GM12878 (cell line): ENCODE results near the gene TOM1L2. TPM values are rescaled to one million over a fixed set of nuclear protein-coding genes. Genes with fewer than 3 reads are reported as not detected.

Experiments
- ATAC-seq: fragments of 200-7000 bp; cut with Tn5 transposase; 3 replicates; pipeline ENCODE4 v1.9.1; 2020; ENCODE audit warnings: mild to moderate bottlenecking, moderate library complexity
- BruUV-seq: library from RNA; stranded (reverse); fragments of 400-500 nt; replicated peaks from 2 replicates; lab custom pipeline; 2021; lab: Mats Ljungman, UMichigan
- CTCF ChIA-PET: fragments of 300-600 bp; sonication (Branson Sonifier 250); formaldehyde crosslinking; extraction: SDS; loops from one replicate; lab custom pipeline; 2021; ENCODE audit warnings: inconsistent platforms; lab: Yijun Ruan, JAX
- POLR2A ChIA-PET: fragments of 350-600 bp; formaldehyde crosslinking; extraction: SDS; loops from one replicate; lab custom pipeline; 2021; ENCODE audit warnings: inconsistent platforms; lab: Charles Lee
- RAD21 ChIA-PET: fragments of 300-600 bp; sonication (Branson Sonifier 250); formaldehyde crosslinking; loops from one replicate; lab custom pipeline; 2023; ENCODE audit warnings: antibody characterized with exemption; ENCODE audit not compliant: unreplicated experiment; lab: Charles Lee
- SMC1A ChIA-PET: fragments of 300-600 bp; sonication (Branson Sonifier 250); formaldehyde crosslinking; loops from one replicate; lab custom pipeline; 2023; ENCODE audit not compliant: unreplicated experiment, uncharacterized antibody; lab: Charles Lee
- DNase-seq: peaks from one replicate; pipeline ENCODE4 v3.0.0-alpha.2; 2011; ENCODE audit warnings: low read depth, low spot score
- FAIRE-seq: peaks from 3 replicates; lab custom pipeline; 2011; peaks lifted over from hg19 to GRCh38; lab: Jason Lieb, UNC
- H2AFZ ChIP-seq: 2 replicates; pipeline ENCODE4 v1.6.0; 2011; ENCODE audit warnings: low read depth, low read length, control low read depth; ENCODE audit not compliant: control insufficient read depth
- H3K27ac ChIP-seq: 2 replicates; pipeline ENCODE4 v1.5.1; 2011; ENCODE audit warnings: control low read depth; ENCODE audit not compliant: control insufficient read depth, insufficient read depth
- H3K27me3 ChIP-seq, 2 experiments: replicated peaks in 1 of 2; 2 replicates each; pipeline versions ENCODE4 v1.6.0 to v1.6.1; 2011; ENCODE audit warnings: low read length in 1 of 2; ENCODE audit not compliant: control insufficient read depth in 2 of 2, insufficient read depth in 2 of 2
- H3K36me3 ChIP-seq, 2 experiments: 2 replicates each; pipeline ENCODE4 v1.5.1; 2011; ENCODE audit warnings: low read length in 1 of 2; ENCODE audit not compliant: control insufficient read depth in 2 of 2, insufficient read depth in 2 of 2
- H3K4me1 ChIP-seq: 2 replicates; pipeline ENCODE4 v1.6.1; 2011; ENCODE audit warnings: mild to moderate bottlenecking, low read length, moderate library complexity, mixed read lengths; ENCODE audit not compliant: control insufficient read depth, insufficient read depth
- H3K4me2 ChIP-seq: 2 replicates; pipeline ENCODE4 v1.6.0; 2011; ENCODE audit warnings: control low read depth; ENCODE audit not compliant: control insufficient read depth, insufficient read depth
- H3K4me3 ChIP-seq: fragments of 200-600 bp; sonication (generic); 2 replicates; pipeline ENCODE4 v1.5.1; 2016
- H3K79me2 ChIP-seq: 2 replicates; pipeline ENCODE4 v1.6.0; 2011; ENCODE audit warnings: low read length; ENCODE audit not compliant: control insufficient read depth, insufficient read depth
- H3K9ac ChIP-seq: 2 replicates; pipeline ENCODE4 v1.8.0; 2011; ENCODE audit warnings: low read length, control low read depth, mixed read lengths; ENCODE audit not compliant: control insufficient read depth, insufficient read depth
- H3K9me3 ChIP-seq: replicated peaks from 3 replicates; pipeline ENCODE4 v1.5.1; 2011; ENCODE audit warnings: mild to moderate bottlenecking, low read length; ENCODE audit not compliant: control insufficient read depth, insufficient read depth
- H4K20me1 ChIP-seq: 2 replicates; pipeline ENCODE4 v1.6.0; 2011; ENCODE audit not compliant: control insufficient read depth, insufficient read depth
- BCL11A ChIP-seq: IDR thresholded peaks from 2 replicates; pipeline ENCODE4 v1.6.1; 2011; ENCODE audit warnings: low read depth, low read length
- EZH2 ChIP-seq: IDR thresholded peaks from 2 replicates; pipeline ENCODE4 v1.6.1; 2012; ENCODE audit warnings: low read depth, mild to moderate bottlenecking, control low read depth, inconsistent platforms, low read length, borderline replicate concordance; ENCODE audit not compliant: control insufficient read depth
- IRF3 ChIP-seq: fragments of 450-650 bp; IDR thresholded peaks from 2 replicates; pipeline ENCODE4 v1.6.1; 2014; ENCODE audit warnings: mild to moderate bottlenecking
- NBN ChIP-seq: fragments of 450-650 bp; IDR thresholded peaks from 2 replicates; pipeline ENCODE4 v1.6.1; 2016
- NRF1 ChIP-seq: conservative IDR thresholded peaks from 2 replicates; pipeline ENCODE4 v1.6.1; 2011; ENCODE audit warnings: mild to moderate bottlenecking, low read depth, low read length, improper control_type of control experiment
- STAT3 ChIP-seq: IDR thresholded peaks from 2 replicates; pipeline ENCODE4 v1.6.1; 2011; ENCODE audit warnings: low read depth, low read length, improper control_type of control experiment
- ZBTB4 ChIP-seq: fragments of 450-650 bp; formaldehyde crosslinking; IDR thresholded peaks from 2 replicates; pipeline ENCODE4 v1.4.0; 2022; ENCODE audit warnings: mild to moderate bottlenecking, moderate library complexity
- WGBS: methylation state at CpG from one replicate; pipeline ENCODE4 v1.1.6; 2016; ENCODE audit warnings: low lambda C conversion rate; ENCODE audit not compliant: insufficient replicate concordance, insufficient coverage; ENCODE audit errors: missing lambda C conversion rate; 5-methylcytosine and 5-hydroxymethylcytosine counted together
- in situ Hi-C: fragments of 300-500 bp; cut with MboI; formaldehyde crosslinking; loops from 9 replicates; pipeline ENCODE4 v1.14.3; 2018; ENCODE audit warnings: mixed read lengths
- intact Hi-C: fragments of 100-400 bp; cut with micrococcal nuclease; formaldehyde crosslinking; loops from one replicate; pipeline ENCODE4 v1.14.2; 2022; ENCODE audit not compliant: unreplicated experiment
- polyA plus RNA-seq, 11 experiments: library from polyadenylated mRNA; depleted of rRNA in 4 of 11; unstranded in 6 of 11; stranded (reverse) in 5 of 11; fragments of >200 nt; fragmentation: Nextera tagmentation in 4 of 11; fragmentation: Illumina TruSeq in 1 of 11; extraction: Ambion mirVana in 4 of 11; extraction: Trizol in 1 of 11; gene quantifications; 1 replicate in 1 of 11; 2 replicates in 10 of 11; pipeline versions ENCODE4 v1.2.1 to v1.2.3, GENCODE V29; 2011 to 2016; ENCODE audit warnings: inconsistent platforms in 2 of 11, missing spikeins in 2 of 11, low read depth in 1 of 11
- total RNA-seq, 4 experiments: library from RNA; depleted of rRNA in 3 of 4; stranded (reverse); fragments of >200 nt in 3 of 4; fragmentation: Illumina TruSeq in 1 of 4; extraction: Trizol in 1 of 4; gene quantifications; 2 replicates each; pipeline versions ENCODE4 v1.2.1 to v1.2.3, GENCODE V29; 2013 to 2021
- TF ChIP-seq, protein P1 (sequence below): fragments of 450-650 bp; IDR thresholded peaks from 2 replicates; pipeline ENCODE4 v1.6.1; 2018; ENCODE audit warnings: borderline replicate concordance, mild to moderate bottlenecking; ENCODE audit not compliant: partially characterized antibody
- TF ChIP-seq, protein P2 (sequence below): fragments of 450-650 bp; IDR thresholded peaks from 2 replicates; pipeline ENCODE4 v1.6.1; 2018; ENCODE audit warnings: mild to moderate bottlenecking, low read depth, moderate library complexity; ENCODE audit not compliant: partially characterized antibody

TOM1L2 gene
- total and polyA plus RNA-seq, 10 of the 15 experiments (the other 5 are each of a cell fraction or from before 2014, with no cell fraction given) = 0.19 to 19.2 (median 8.1) TPM

DNA sequence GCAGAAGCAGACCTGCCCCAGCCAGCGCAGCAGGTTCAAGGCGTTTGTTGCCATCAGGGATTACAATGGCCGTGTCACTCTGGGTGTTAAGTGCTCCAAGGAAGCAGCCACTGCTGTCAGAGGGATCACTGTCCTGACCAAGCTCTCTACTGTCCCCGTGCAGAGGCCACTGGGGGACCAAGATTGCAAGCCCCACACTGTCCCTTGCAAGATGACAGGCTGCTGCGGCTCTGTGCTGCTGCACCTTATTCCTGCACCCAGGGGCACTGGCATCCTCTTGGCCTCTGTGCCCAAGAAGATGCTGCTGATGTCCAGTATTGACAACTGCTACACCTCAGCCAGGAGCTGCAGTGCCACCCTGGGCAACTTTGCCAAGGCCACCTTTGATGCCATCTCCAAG, 39.1 kb upstream of the TOM1L2 start (continued):
- TF ChIP-seq ZBTB4 (CRISPR knock-in tag) (no peak), IRF3 (no peak)
- TF ChIP-seq, all 136 proteins: peak for 0

DNA sequence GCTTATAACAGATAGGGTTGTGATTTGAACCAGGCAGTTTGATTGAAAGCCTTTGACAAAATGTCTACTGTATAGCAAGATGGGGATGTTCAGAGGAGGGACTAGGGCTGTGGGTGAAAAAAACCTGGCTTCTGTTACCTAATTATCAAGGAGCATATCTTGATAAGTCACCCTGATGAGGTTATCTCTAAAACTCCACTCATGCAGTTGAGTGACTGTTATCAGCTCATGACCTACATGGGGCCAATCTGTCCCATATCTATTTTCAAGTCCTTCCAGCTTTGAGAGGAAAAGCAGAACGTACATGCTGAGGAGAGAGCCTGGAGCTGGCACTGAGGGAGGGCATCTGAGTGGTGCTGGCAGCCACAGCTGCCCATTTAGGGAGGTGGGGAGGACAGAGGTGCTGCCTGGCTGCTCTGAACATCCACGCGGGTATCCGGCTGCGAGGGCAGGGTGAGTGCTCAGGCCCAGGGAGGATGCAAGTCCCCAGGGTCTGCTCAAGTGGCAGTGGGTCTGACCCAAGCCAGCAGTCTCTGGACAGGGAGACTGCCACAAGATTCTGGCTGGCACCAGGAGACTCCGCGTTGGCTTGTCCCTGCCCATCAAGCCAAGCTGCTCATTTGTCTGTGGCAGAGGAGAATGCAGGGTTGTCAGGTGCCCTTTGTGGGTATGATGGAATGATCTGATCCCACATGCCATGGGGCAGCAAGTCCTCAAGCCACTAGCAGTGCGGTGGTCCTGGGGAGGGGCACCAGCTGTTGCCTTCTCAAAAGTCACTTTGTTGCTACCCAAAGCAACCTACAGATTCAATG, 37.6 kb upstream of the TOM1L2 start:
- DNase-seq (no peak), ATAC-seq (no peak), FAIRE-seq (no peak)
- TF ChIP-seq, protein P1, sequence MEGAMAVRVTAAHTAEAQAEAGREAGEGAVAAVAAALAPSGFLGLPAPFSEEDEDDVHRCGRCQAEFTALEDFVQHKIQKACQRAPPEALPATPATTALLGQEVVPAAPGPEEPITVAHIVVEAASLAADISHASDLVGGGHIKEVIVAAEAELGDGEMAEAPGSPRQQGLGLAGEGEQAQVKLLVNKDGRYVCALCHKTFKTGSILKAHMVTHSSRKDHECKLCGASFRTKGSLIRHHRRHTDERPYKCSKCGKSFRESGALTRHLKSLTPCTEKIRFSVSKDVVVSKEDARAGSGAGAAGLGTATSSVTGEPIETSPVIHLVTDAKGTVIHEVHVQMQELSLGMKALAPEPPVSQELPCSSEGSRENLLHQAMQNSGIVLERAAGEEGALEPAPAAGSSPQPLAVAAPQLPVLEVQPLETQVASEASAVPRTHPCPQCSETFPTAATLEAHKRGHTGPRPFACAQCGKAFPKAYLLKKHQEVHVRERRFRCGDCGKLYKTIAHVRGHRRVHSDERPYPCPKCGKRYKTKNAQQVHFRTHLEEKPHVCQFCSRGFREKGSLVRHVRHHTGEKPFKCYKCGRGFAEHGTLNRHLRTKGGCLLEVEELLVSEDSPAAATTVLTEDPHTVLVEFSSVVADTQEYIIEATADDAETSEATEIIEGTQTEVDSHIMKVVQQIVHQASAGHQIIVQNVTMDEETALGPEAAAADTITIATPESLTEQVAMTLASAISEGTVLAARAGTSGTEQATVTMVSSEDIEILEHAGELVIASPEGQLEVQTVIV = no peak
- TF ChIP-seq BCL11A (no peak), NBN (no peak), STAT3 (no peak), NRF1 (no peak), EZH2 (no peak)
- TF ChIP-seq, protein P2, sequence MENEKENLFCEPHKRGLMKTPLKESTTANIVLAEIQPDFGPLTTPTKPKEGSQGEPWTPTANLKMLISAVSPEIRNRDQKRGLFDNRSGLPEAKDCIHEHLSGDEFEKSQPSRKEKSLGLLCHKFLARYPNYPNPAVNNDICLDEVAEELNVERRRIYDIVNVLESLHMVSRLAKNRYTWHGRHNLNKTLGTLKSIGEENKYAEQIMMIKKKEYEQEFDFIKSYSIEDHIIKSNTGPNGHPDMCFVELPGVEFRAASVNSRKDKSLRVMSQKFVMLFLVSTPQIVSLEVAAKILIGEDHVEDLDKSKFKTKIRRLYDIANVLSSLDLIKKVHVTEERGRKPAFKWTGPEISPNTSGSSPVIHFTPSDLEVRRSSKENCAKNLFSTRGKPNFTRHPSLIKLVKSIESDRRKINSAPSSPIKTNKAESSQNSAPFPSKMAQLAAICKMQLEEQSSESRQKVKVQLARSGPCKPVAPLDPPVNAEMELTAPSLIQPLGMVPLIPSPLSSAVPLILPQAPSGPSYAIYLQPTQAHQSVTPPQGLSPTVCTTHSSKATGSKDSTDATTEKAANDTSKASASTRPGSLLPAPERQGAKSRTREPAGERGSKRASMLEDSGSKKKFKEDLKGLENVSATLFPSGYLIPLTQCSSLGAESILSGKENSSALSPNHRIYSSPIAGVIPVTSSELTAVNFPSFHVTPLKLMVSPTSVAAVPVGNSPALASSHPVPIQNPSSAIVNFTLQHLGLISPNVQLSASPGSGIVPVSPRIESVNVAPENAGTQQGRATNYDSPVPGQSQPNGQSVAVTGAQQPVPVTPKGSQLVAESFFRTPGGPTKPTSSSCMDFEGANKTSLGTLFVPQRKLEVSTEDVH = no peak
- SMC1A ChIA-PET = interaction anchor here (1.6 kb wide), 1 partner anchor 25 kb away, joined by 4 read pairs; no protein-coding TSS in a partner anchor
- intact Hi-C loops (loop anchor here (10.0 kb wide), 1 partner anchor 675 kb away; no protein-coding TSS in a partner anchor), in situ Hi-C loops (no loop called here)
- Histone ChIP-seq H3K27me3 (no peaks in the 10 kb centered on the region), H3K27ac (no peak overlapping the region), H3K4me1 (no peaks in the 10 kb centered on the region), H3K4me2 (no peak overlapping the region), H3K9me3 (no peaks in the 10 kb centered on the region), H2AFZ (no peak overlapping the region), H4K20me1 (no peaks in the 10 kb centered on the region), H3K4me3 (no peak overlapping the region), H3K36me3 (peaks cover 0 to 3% of the 10 kb centered on the region in 2 experiments; a peak in 1 of 4 replicates), H3K79me2 (no peaks in the 10 kb centered on the region), H3K9ac (no peak overlapping the region)
- BruUV-seq = no TSS peak
- RAD21 ChIA-PET = no interaction called here
- POLR2A ChIA-PET = no interaction called here
- WGBS = 86% methylated on average over 8 of the region's 8 CpGs
- CTCF ChIA-PET = no interaction called here
